GM20000 (cell line): Measurements from ENCODE around the gene LAMA4.

Source experiments
- DNase-seq: peaks from one replicate; pipeline ENCODE4 v3.0.0; 2012; ENCODE audit warnings: low spot score
- CTCF ChIP-seq: IDR thresholded peaks from 2 replicates; pipeline ENCODE4 v1.5.1; 2012; ENCODE audit warnings: mild to moderate bottlenecking, control low read depth; ENCODE audit errors: extremely low read depth, missing control alignments

LAMA4 gene

GRCh38 chr6:112199001-112199403 is 55.4 kb downstream of the LAMA4 start:
- DNase-seq, result no peak
- no peak for TF ChIP-seq CTCF

- no peak for TF ChIP-seq CTCF
- DNase-seq, result no peak
Measured at GRCh38 chr6:112198582-112198981, 55.8 kb downstream of the LAMA4 start.

GRCh38 chr6:112197636-112198035 is 56.7 kb downstream of the LAMA4 start:
- no peak for DNase-seq
- TF ChIP-seq CTCF, result no peak

- DNase-seq, result no peak
- no peak for TF ChIP-seq CTCF
Measured at GRCh38 chr6:112196306-112196705, 58.1 kb downstream of the LAMA4 start.

GRCh38 chr6:112195166-112195565 is 59.2 kb downstream of the LAMA4 start:
- TF ChIP-seq CTCF, result no peak
- no peak for DNase-seq

GRCh38 chr6:112194511-112194910 is 59.9 kb downstream of the LAMA4 start:
- no peak for DNase-seq

GRCh38 chr6:112193535-112194051 is 60.8 kb downstream of the LAMA4 start:
- no peak for DNase-seq
- no peak for TF ChIP-seq CTCF

More at GRCh38 chr6:112194511-112194910, 59.9 kb downstream of the LAMA4 start:
- no peak for TF ChIP-seq CTCF
